Measurements from ENCODE around the gene SCN2A.

- TF ChIP-seq CTCF (IDR thresholded peaks at IDR 0.05) (no peak), POLR2A (IDR thresholded peaks at IDR 0.05) (no peak)
Observed at GRCh38 chr2:165281387-165281786, 42.2 kb downstream of the SCN2A start.
